Endometrial microvascular endothelial cells (primary cell): ENCODE measurements around the gene NEDD9. TPM values are rescaled to one million over a fixed set of nuclear protein-coding genes. Genes with fewer than 3 reads are reported as not detected.

Experiments used
- in situ Hi-C: cut with HindIII; loops from 2 replicates; pipeline ENCODE4 v1.10.0; 2017; ENCODE audit warnings: low sequenced_read_pairs, low pct_unique_long_range_greater_than_20kb; ENCODE audit errors: inconsistent ontology term
- total RNA-seq: library from RNA; depleted of rRNA; stranded (reverse); fragments of >200 nt; gene quantifications from one replicate; pipeline ENCODE4 v1.2.3, GENCODE V29; 2015; ENCODE audit errors: inconsistent ontology term

The NEDD9 gene
- total RNA-seq, 1 donor from 2014 or later = 53.2 TPM

GRCh38 chr6:11264100-11264499 lies 31.6 kb upstream of the NEDD9 start:
- in situ Hi-C loops = no loop called here

DNA sequence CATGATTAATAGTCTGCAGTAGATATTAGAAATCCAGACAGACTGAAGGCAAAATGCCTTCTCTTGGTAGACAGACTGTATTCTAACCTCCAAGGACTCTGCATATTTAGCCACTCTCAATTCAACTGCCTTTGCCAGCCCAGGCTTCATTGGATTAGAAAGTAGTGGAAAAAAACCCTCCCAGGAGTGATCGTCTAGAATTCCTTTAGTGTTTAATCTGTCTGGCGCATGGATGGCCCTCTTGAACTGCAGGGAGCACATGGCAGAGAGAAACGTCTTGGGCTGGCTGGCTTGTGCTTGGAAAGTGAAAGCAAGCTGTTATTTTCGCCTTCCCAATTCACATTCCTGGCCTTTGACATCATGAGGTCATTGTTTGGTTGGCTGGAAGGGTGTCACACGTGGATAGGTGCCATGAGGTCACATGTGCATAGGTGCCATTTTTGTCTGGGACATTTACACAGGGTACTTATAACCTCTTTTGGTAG lies 30.9 kb upstream of the NEDD9 start:
- in situ Hi-C loops = no loop called here

- in situ Hi-C loops = no loop called here
Observed at GRCh38 chr6:11262242-11262641, 29.8 kb upstream of the NEDD9 start.

- in situ Hi-C loops = no loop called here
Observed at GRCh38 chr6:11260249-11261038, 28.0 kb upstream of the NEDD9 start.

DNA sequence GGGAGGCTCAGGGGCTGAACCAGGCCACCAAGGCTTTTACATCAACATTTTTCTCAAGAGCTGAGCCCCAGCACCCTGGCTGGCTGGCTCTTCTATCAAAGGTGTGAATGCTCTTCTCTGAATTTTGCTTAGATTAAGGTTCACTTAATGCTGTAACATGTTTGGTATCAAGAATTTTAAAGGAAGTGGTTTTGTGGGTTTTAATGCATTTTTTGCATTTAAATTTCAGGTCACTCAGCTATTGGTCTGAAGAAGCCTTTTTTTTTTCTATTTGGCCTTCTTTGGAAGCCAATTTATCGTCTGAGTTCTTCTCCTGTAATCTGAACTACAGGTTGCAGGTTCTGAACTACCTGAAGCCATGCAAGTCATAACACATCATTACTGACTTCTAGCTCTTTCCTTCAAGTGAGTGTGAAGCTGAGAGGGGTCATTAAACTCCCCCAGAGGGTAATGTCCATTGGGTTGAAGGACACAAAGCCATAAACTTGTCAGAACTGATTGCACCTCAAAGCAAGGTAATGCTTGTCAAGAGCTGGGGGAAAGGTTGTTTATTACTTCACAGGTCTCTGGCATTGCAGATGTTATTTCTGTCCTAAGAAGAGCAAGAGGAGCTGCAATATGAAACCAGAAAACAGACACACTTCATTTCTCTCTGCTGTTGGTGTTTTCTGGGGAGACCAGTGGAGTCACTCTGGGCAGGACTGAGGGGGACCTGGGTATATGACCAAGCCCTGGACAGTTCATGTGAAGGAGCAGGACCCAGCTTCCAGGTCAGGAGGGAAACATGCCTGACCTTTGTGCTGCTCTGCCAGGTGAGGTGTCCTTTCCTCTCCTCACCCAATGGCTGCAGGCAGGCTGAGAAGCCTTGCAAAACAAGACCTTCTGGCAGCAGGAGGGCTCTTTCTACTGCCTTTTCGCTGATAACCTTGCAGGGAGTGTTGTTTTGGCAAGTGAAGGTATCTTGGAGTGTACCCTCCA lies 26.1 kb upstream of the NEDD9 start:
- in situ Hi-C loops = loop anchor here (10.0 kb wide), 1 partner anchor 64 kb away; no protein-coding TSS in a partner anchor

DNA sequence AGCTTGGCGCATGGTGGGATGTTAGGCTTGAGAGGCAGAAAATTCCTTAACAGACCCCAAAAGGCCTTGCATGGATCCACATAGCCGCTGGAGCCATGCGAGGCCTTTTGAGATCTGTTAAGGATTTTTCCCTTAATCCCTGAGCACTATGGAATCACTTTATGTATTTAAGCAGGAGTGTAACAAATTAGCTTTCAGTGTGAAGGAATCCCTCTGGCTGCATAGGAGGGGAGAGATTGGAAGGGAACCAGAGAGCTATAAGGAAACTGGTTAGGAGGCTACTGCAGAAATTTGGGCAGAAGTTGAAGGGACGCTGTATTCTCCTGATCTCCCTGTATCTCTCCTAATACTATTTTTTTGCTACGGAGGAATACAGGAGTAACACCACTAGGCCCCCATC lies 23.1 kb upstream of the NEDD9 start:
- in situ Hi-C loops = loop anchor here (10.0 kb wide), 1 partner anchor 61 kb away; no protein-coding TSS in a partner anchor

GRCh38 chr6:11253594-11253993 lies 21.1 kb upstream of the NEDD9 start:
- in situ Hi-C loops = loop anchor here (10.0 kb wide), 1 partner anchor 59 kb away; no protein-coding TSS in a partner anchor

GRCh38 chr6:11251553-11252360 lies 19.3 kb upstream of the NEDD9 start:
- in situ Hi-C loops = loop anchor here (10.0 kb wide), 1 partner anchor 57 kb away; no protein-coding TSS in a partner anchor

DNA sequence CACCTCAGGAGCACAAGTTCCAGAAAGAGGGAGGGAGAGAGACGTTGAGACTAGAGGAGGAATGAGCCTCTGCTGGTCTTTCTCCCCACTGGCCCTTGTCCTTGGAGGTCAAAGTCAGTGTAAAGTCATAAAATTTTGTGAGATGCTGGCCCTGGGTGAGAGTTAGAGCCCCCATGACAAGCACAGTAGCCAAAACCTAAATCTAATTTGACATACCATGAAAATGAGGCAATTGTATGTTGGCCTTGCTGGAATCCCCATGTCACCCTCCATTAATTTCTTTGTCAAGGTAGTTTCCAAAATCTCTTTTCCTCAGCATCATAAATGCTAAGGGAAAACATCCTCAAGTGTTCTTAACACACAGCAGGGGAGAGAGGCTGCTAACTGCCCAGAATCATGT lies 17.6 kb upstream of the NEDD9 start:
- in situ Hi-C loops = loop anchor here (10.0 kb wide), 1 partner anchor 55 kb away; no protein-coding TSS in a partner anchor

DNA sequence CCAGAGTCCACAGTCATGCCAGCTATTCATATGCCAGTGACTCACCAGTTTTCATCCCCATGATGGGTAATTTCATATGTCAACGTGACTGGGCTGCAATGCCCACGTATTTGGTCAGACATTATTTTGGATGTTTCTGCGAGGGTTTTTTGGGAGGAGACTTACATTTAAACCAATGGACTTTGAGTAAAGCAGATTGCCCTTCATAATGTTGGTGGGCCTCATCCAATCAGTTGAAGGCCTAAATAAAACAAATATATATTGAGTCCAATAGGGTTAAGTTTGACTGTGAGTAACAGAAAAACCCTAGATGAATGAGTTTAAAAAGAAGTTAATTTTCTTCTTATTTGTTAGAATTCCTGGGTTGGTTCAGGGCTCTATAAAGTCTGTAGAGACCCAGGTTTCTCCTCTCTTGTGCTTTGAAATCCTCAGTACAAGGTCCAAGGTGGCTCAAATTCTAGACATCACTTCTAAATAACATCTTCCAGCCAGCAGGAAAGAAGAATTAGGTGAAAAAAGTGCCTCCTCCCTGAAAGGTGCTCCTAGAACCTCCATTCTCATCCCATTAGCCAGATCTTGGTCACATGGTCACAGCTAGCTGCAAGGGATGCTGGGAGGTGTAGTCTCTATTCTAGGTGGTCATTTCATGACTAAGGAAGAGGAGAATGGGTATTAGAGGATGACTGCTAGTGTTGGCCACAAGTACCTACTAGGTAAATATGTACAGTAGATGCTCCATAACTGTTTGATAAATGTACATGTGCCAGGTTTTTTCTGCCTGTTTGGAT lies 16.7 kb upstream of the NEDD9 start:
- in situ Hi-C loops = loop anchor here (25.0 kb wide), 1 partner anchor 238 kb away; no protein-coding TSS in a partner anchor

DNA sequence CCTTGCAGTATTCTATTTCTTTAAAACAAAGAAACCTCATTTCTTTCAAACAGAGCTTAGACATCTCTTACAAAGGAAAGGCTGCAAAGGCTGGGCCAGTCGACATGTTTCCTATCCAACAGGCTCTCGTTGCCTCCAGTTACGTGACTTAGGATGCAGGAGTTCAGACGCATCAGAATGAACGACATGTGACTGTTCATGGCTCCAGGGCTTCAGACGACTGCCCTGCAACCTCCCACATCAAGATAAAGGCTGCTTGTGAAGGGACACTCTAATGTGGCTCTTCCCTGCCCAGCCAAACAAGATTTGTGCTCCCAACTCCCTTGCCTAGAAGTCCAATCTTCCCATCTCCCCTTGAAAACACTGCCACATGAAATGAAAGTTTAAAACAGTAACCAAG lies 14.3 kb upstream of the NEDD9 start:
- in situ Hi-C loops = loop anchor here (25.0 kb wide), 1 partner anchor 241 kb away; no protein-coding TSS in a partner anchor

DNA sequence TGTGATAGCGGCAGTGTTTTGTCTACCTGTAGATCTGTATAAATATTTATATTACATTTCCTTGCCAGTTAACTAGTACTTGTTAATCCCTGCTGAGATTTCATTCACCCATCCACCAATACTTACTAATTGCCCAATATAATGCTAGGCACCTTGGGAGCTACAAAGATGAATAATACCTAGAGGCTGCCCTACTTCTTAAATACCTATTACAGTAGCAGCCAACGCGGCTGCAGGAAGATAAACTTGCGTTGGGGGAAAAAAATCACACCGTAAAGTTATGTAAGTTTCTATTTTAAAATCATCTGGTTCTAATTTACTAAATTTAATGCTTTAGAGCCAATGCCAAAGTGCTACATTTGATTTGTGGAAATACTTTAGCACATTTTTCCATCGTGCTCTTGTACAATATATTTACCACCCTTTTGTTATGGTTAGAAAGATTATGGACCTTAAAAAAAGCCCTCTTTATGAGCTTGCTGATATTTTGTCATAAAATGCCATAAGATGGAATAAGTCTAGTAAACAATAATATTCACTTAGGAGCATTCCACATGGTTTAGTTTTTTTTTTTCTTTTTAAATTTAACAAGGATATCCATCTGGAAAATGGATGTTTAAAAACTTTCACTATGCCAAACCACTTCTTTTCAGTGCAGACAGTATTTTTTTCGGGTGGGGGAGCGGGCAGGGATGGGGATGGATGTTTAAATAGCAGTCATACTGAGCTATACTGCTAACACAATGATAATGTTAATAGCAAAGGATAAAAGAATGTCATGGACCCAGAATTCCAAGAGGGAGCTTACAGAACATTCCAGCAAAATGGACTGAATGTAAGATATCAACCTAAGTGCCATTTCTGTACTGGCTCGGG lies 13.2 kb upstream of the NEDD9 start:
- in situ Hi-C loops = loop anchor here (25.0 kb wide), 1 partner anchor 242 kb away; no protein-coding TSS in a partner anchor

DNA sequence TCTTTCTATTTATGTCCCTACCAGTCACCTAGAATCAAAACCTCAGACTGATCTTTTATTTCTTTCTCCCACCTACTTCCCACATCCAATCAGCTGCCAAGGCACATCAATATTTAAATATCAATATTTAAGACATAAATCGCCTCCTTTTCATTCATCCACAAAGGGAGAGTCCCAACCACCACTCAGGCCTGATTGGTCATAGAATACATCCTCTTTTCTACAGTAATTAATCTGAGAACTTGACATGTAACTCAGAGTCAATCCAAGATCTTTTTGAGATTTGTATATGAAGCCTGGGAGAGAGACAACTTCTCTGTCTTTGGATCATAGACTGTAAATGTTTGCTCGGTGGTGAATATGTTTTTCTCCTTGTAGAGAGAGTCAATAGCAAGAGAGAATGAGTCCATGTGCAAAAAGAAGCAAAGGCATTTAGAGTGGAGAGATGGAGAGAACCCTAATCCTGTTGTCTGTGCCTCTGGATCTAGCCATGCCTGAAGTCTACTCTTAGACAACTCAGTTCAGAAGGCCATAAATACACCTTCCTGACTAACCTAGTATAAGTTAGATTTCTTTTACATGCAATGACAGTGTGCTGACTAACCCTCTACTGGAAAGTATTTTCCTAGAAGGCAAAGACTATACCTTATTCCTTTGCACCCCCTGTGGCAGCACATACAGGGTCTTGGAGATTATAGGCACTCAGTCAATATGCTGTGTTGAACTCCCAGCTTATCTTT lies 12.1 kb upstream of the NEDD9 start:
- in situ Hi-C loops = loop anchor here (25.0 kb wide), 1 partner anchor 243 kb away; no protein-coding TSS in a partner anchor

GRCh38 chr6:11243861-11244260 lies 11.4 kb upstream of the NEDD9 start:
- in situ Hi-C loops = loop anchor here (25.0 kb wide), 1 partner anchor 243 kb away; no protein-coding TSS in a partner anchor

- in situ Hi-C loops = loop anchor here (25.0 kb wide), 1 partner anchor 245 kb away; no protein-coding TSS in a partner anchor
Observed at GRCh38 chr6:11242711-11243110, 10.2 kb upstream of the NEDD9 start.

DNA sequence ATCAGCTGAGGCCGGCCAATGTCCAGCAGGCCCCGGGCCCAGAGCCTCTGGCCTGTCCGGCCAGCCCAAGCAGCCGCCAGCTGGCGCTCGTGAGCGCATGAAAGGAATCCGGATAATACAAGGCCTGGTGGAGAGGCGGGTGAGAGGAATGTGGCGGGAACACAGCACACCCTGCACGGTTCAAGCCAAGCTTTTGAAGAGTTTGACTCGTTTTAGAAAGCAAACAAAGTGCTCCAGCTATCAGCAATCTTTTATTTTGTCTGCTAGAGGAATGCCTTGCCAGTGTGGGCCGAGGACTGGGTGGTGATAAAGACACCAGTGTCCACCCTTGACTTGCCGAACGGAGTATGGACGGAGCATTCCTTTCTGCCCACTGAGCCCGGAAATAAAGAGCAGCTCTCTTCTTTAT lies 9.3 kb upstream of the NEDD9 start:
- in situ Hi-C loops = loop anchor here (25.0 kb wide), 1 partner anchor 246 kb away; no protein-coding TSS in a partner anchor
